DMS153 treated with DMSO at 0.1 percent for 48 hours (cell line): ENCODE results near the gene RPS29.
"Not testable (repeated sequence)": the region's sequence is repeated elsewhere in the genome, so short reads cannot be mapped to it uniquely, and the experiment has no call there.

Experiments
- DNase-seq: peaks from one replicate; lab custom pipeline; 2025; ENCODE audit not compliant: unreplicated experiment; lab: John Stamatoyannopoulos, UW

The RPS29 gene

GRCh38 chr14:49598485-49599300 lies 12.5 kb upstream of the RPS29 start, which contains the start of gene LRR1:
TSS of gene LRR1 (plus strand) at chr14:49598940. CDS start at chr14:49599021, 81 bp downstream.
- peak; percentile 71 for DNase-seq

- peak; percentile 46 for DNase-seq
Observed at GRCh38 chr14:49598189-49598484, 12.0 kb upstream of the RPS29 start.

GRCh38 chr14:49594347-49595091 lies 8.3 kb upstream of the RPS29 start:
- DNase-seq, result no peak

GRCh38 chr14:49593016-49593415 lies 6.8 kb upstream of the RPS29 start:
- DNase-seq, result no peak

DNA sequence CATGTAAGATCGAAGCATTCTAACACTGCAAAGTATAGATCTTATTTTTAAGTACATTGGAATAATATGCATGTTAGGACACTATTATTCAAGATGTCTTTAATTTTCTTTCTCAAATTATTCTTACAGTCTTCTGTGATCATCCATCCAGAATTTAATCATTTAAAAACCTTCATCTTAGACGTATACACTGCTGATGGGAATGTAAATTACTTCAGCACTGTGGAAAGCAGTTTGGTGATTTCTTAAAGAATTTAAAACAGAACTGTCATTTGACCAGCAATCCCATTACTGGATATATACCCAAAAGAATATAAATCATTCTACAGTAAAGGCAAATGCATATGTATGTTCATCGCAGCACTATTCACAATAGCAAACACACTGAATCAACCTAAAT lies 3.2 kb upstream of the RPS29 start:
- no peak for DNase-seq

GRCh38 chr14:49586673-49587460 lies 687 bp upstream of the RPS29 start:
- peak; percentile 38 for DNase-seq

DNA sequence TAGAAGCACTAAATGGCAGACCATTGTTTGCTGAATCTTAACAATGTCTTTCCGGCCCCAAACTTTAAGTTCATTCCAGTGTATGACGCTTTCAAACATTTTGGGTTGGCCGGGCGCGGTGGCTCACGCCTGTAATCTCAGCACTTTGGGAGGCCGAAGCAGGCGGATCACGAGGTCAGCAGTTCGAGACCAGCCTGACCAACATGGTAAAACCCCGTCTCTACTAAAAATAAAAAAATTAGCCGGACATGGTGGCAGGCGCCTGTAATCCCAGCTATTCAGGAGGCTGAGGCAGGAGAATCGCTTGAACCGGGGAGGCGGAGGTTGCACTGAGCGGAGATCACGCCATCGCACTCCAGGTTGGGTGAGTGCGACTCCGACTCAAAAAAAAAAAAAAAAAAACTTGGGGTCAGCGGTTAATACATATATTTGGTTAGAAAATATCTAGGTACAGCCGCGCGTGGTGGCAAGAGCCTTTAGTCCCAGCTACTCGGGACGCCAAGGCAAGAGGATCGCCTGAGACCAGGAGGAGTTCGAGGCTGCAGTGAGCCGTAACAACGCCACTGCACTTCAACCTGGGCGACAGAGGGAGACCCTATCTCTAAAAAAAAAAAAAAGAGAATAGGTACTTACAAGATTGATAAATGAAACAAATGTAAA lies 1.1 kb downstream of the RPS29 start:
- not testable (repeated sequence) for DNase-seq

- DNase-seq, result no peak
Observed at GRCh38 chr14:49584058-49584457, 2.1 kb downstream of the RPS29 start.

GRCh38 chr14:49583629-49584028 lies 2.6 kb downstream of the RPS29 start:
- DNase-seq, result no peak

GRCh38 chr14:49582113-49582977 lies 3.8 kb downstream of the RPS29 start:
- DNase-seq, result no peak

DNA sequence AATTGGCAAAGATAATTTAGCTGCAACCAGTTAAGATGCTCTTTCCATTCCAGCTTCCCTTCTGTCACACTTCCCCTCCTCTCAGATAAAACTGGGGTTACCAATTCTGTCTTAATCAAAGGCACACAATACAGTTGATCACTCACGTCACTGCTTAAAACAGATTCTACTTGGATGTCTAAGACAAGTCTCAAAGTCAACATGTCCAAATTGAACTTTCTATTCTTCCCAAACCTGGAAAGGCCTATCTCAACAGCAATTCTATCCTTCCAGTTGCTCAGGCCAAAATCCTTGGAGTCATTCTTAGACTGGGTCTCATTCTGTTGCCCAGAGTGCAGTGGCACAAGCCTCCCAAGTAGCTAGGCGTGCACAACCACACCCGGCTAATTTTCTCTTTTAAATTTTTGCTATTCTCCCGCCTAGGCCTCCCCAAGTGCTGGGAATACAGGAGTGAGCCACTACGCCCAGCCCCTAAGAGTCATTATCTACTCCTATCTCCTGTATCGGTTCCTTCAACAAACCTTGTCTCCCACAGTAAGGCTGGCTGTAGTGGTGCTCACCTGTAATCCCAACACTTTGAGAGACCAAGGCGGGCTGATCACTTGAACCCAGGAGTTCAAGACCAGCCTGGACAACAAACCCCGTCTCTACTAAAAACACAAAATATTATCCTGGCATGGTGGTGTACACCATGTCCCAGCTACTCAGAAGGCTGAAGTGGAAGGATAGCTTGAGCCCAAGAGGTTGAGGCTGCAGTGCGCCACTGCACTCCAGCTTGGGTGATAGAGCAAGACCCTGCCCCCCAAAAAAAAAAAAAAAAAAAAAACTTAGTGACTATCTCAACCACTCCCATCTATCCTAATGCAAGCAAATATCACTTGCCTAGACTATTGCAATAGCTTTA lies 4.7 kb downstream of the RPS29 start:
- no peak for DNase-seq

GRCh38 chr14:49579841-49580240 lies 6.3 kb downstream of the RPS29 start:
- DNase-seq, result no peak

GRCh38 chr14:49578141-49578540 lies 8.0 kb downstream of the RPS29 start:
- no peak for DNase-seq

DNA sequence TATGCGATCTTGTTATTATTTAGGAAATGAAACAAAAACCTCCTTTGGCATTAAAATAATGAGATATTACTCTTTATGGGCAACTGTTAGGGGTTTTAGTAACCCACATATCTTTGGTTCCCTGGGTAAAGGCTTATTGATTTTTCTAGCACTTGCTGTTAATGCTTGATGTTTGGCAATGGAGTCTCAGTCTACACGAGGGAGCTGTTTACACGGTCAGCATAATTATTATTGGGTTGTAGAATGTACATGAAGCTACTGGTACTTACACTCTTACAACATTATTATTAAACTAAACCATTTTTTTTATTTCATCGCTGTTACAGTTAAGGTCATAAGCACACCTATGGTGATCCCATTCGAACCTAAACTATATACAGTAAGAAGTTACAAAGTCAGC lies 12.1 kb downstream of the RPS29 start:
- no peak for DNase-seq

- no peak for DNase-seq
Observed at GRCh38 chr14:49569281-49569680, 16.9 kb downstream of the RPS29 start.

GRCh38 chr14:49566714-49567113 lies 19.5 kb downstream of the RPS29 start:
- DNase-seq, result no peak

- no peak for DNase-seq
Observed at GRCh38 chr14:49559979-49560768, 26.0 kb downstream of the RPS29 start.

DNA sequence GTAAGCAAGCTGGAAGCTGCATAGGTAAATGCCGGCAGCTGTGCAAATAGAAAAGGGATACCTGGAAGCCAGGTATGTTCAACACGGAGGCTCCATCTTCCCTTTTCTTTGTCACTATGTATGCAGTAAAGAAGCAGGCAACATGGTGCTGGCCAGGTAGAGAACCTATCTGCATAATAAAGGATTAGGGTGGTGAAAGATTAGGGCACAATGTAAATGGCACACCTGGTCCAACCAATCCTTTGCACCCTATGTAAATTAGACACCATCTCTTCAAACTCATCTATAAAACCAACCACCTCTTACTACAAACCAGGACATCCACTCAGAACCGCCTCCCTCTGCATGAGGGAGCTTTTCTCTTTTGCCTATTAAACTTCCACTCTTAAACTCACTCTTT lies 32.3 kb downstream of the RPS29 start:
- DNase-seq, result peak; percentile 8
